NCI-H69 (cell line): ENCODE results near the gene MS4A4E.
"Not testable (repeated sequence)": the region's sequence is repeated elsewhere in the genome, so short reads cannot be mapped to it uniquely, and the experiment has no call there.

Experiments
- DNase-seq: peaks from one replicate; lab custom pipeline; 2025; lab: John Stamatoyannopoulos, UW

MS4A4E gene

DNA sequence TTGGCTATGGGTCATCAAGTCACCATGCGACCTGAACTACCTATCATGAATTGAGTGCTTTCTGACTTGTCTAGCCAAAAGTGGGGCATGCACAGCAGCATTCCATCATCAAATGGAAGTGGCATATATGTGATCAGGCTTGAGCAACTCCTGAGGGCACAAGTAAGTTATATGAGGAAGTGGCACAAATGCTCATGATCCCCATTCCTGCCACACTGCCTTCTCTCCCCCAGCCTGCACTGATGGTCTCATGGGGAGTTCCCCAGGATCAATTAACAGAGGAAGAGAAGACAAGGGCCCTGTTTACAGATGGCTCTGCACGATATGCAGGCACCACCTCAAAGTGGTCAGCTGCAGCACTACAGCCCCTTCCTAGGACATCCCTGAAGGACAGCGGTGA, 21.8 kb downstream of the MS4A4E start:
- no peak for DNase-seq

- no peak for DNase-seq
Measured at GRCh38 chr11:60214386-60214785, 28.6 kb downstream of the MS4A4E start.

DNA sequence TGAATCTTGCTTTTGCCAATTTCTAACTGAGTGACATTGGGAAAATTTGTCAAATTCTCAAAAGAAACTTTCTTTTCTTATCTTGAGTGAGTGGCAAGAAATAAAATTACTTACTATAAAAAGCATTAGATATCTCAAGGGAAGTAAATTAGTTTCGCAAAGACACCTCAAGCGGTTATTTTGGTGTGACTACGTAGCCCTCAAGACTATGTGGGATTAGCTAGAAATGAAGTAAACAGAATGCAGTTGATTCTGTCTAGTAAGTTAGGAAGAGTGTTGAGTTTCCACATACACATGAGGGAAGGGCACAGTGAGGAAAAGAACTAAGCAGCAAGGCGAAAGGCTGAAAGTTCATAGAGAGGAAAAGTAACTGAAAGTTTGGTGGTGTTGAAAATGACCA, 31.7 kb downstream of the MS4A4E start:
- DNase-seq = no peak

- DNase-seq = no peak
Measured at GRCh38 chr11:60209977-60210376, 33.0 kb downstream of the MS4A4E start.

- no peak for DNase-seq
Measured at GRCh38 chr11:60208951-60209350, 34.0 kb downstream of the MS4A4E start.

DNA sequence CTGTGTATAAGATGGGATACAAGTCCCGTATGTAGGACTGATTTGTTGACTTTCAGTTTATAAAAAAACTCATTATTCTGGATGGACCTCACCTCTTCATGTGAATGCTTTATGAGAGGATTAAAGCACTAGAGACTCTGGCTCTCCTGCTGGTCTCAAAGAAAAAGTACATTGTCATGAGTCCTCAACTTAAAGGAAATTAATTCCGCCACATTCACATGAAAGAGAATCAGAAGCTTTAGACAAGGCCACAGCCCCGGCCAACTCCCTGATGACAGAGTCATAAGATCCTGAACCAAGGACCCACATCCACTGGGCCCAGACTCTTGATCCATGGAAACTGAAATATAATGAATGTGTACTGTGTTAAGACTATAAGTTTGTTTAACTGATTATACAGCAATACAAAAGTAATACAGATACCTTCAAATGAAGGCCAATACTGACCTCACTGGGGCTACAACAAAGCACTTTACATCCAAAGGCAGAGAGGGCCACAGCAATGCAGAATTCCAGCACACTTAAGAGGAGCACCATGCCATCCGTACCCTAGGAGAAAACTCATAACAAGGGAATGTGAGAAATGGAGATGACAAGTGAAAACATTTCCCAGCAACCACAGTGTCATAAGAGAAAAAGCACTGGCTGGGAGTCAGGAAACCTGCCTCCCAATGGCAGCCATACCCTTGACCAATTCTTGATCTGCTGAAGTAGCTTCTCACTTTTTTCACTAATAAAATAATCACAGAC, 34.6 kb downstream of the MS4A4E start:
- no peak for DNase-seq

DNA sequence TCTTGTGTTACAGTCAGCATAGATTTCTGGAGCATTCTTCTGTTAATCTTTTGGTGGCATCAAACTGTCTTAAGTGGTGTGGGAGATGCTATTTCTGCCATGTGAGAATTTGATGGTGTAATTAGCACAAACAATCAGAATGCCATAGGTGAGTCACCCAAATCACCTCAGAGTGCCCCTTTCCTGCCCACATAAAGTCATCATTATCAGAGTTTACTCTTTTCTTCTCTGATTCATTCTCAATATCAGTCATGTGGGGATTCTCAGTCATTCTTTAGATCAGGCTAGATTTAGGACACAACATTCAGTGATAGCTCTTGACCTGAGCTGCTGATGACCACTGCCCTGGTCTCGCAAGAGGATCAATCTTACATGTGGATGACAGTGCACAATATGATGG, 36.3 kb downstream of the MS4A4E start:
- DNase-seq = no peak

GRCh38 chr11:60204922-60205321, 38.0 kb downstream of the MS4A4E start:
- DNase-seq = no peak

DNA sequence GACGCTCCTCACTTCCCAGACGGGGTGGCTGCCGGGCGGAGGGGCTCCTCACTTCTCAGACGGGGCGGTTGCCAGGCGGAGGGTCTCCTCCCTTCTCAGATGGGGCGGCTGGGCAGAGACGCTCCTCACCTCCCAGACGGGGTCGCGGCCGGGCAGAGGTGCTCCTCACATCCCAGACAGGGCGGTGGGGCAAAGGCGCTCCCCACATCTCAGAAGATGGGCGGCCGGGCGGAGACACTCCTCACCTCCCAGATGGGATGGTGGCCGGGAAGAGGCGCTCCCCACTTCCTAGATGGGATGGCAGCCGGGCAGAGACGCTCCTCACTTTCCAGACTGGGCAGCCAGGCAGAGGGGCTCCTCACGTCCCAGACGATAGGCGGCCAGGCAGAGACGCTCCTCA, 41.6 kb downstream of the MS4A4E start:
- not testable (repeated sequence) for DNase-seq

GRCh38 chr11:60197442-60197841, 45.5 kb downstream of the MS4A4E start:
- DNase-seq = no peak

DNA sequence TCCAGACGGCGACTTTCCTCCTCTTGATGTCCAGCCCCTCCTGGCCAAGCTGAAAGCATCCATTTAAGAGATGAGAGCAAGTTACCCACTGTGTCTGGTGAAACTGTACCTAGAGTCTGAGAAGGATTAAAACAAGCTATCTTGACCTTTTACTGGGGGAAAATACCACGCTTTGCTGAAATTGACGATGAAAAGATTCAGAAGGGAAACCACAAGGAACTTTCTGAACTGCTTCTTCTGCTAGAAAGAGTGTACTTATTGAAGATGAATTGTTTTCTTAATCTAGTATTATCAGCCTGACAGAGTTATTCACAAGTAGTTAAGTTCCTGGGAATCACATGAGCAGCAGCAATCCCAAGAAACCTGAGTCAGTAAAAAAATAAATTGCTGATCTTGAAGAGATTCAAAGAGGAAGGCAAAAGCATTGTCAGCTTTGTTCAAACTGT, 47.0 kb downstream of the MS4A4E start:
- DNase-seq = no peak

DNA sequence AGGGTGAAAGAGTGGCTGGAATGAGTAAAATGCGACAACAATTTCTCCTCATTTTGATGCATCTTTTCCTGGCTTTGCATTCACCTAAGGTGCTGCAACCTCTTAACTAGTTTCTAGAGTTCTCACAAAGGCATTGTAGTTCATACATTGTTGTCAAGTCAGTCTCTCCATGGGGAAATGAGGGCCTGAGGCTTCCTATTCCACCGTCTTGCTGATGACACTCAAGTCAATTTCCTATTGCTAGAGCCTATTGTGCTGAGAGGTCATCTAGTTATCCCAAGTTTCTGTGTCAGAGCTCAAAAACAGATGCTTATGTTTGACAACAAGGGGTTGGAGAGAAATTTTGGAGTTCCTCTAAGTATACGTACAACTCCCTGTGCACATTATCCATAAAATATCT, 48.4 kb downstream of the MS4A4E start:
- DNase-seq = no peak

DNA sequence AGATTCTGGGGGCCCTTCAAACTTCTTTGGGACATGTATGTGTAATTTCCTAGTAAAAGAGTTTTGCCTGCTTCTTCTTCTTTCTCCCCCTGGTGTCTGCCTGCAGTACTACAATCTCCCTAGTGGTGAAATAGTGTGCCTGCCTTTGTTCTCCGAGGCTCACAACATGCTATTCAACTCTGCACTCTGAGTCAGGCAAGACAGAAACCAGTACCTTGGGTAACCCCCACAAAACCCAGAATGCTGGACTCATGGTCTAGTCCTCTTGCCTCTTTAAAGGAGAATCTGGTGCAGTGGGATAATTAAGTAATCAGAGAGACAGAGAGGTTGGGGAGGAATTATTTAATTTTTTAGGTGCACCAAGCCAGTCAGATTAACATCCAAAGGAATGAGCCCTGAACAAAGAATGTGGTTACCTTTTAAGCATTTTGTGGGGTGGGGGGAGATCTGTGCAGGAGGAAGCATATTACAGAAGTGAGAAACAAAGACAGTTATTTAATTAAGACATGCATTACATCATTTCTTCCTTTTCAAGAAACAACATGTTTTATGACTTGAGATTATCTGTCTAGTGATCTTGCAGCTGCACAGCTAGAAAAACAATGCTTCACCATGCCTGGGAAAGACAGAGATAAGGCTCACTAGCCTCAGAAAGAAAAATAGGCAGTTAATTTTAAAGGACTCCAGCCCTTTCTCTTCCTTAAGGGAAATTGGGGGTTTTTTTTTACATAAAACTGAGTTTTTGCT, 49.1 kb downstream of the MS4A4E start:
- DNase-seq = peak; percentile 60

DNA sequence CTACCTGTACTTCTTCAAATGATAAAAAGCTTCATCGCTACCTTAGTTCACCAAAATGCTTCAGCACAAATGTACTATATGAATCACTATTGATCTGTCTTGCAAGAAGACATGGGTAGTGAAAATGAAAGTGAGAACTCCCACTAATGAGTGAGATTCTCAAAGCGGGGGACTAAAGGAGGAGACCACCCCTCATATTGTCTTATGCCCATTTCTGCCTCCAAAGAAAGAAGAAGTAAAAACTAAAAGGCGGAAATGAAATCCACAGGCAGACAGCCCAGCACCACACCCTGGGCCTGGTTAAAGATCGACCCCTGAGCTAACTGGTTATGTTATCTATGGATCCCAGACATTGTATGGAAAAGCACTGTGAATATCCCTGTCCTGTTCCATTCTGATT, 50.4 kb downstream of the MS4A4E start:
- DNase-seq = not testable (repeated sequence)

DNA sequence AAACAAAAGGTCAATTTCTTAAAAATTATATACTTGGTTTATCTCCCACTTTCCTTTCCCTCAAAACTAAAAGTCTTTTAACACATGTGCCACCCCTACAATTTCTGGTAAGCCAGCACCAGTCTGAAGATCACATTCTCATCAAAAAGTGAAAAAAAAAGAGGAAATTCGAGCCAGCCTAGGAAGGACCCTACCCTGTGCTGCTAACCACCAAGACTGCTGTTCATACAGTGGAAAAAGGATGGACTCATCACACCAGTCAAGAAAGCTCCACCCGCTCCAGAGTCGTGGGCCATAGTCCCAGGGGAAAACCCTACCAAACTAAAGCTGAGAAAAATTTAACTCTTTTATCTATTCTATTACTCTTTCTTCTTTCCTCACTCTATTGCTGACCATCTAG, 54.5 kb downstream of the MS4A4E start:
- not testable (repeated sequence) for DNase-seq

DNA sequence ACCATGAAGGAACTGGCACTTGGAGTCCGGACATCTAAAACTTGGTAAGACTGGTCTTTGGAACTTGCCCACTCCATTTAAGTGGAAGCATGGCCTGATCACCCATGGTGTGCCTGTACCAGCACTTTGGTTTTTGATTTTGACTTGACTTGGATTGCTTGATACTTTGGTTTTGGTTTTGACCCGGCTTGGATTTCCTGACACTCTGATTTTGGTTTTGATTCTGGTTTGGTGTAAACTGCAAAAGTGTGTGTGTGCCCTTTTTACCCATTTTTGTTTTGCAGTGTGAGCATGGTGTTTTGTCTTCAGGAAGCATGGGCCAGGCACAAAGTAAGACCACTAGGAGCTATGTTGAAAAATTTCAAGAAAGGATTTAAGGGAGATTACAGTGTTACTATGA, 56.8 kb downstream of the MS4A4E start:
- not testable (repeated sequence) for DNase-seq

DNA sequence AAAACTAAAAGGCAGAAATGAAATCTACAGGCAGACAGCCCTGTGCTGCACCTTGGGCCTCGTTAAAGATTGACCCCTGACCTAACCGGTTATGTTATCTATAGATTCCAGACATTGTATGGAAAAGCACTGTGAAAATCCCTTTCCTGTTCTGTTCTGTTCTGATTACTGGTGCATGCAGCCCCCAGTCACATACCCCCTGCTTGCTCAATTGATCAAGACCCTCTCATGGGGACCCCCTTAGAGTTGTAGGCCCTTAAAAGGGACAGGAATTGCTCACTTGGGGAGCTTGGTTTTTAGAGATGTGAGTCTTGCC, 57.5 kb downstream of the MS4A4E start:
- DNase-seq = not testable (repeated sequence)

DNA sequence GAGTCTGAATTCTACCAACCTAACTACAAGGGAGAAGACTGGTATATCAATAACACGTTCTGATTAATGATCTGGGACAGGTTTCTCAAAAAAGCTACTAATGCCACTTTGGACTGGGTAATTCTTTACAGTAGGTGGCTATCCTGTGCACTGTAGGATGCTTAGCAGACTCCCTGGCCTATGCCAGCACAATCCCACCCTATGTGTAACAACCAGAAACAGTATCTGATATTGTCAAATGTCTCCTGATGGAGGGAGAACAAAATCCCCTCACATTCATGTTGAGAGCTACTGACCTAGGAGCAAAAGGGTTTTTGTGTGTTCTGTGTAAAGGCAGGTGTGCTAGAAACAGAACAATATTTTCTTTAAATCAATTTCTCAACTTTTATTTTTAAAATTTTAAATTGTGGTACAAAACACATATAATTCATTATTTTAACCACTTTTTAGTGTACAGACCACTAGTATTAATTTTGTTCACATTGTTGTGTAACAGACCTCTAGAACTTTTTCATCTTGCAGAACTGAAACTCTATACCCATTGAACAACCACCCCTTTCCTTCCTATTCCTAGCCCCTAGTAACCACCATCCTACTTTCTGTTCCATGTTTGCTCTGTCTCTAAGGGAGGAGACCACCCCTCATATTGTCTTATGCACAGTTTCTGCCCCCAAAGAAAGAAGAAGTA, 58.0 kb downstream of the MS4A4E start:
- no peak for DNase-seq

DNA sequence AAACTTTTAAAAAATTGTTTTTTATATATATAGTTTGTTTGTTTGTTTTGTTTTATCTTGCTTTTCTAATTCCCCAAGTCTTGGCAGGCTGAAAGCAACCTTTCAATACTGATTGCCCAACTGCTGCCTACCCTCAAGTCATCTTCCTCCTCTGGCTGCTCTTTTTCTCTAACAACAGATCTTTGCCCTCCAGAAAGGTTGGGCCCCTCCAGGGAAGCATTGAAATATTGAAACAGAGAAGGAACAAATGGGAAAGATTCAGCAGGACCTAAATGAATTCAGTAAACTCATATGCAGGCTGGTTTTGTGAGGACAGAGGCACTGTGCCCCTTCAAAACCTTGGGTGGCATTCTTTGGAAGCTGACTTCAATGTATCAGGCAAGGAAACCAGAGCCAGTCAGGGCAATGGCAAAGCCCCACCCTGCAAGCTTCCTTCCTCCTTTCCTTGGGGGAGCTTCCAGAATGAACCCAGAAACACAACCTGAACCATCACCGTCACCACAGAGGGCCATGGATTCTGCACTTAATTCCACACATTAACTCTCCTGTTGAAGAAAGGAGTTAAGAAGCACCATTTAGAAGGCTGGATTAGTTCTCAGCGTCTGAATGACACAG, 59.2 kb downstream of the MS4A4E start:
- DNase-seq = no peak

DNA sequence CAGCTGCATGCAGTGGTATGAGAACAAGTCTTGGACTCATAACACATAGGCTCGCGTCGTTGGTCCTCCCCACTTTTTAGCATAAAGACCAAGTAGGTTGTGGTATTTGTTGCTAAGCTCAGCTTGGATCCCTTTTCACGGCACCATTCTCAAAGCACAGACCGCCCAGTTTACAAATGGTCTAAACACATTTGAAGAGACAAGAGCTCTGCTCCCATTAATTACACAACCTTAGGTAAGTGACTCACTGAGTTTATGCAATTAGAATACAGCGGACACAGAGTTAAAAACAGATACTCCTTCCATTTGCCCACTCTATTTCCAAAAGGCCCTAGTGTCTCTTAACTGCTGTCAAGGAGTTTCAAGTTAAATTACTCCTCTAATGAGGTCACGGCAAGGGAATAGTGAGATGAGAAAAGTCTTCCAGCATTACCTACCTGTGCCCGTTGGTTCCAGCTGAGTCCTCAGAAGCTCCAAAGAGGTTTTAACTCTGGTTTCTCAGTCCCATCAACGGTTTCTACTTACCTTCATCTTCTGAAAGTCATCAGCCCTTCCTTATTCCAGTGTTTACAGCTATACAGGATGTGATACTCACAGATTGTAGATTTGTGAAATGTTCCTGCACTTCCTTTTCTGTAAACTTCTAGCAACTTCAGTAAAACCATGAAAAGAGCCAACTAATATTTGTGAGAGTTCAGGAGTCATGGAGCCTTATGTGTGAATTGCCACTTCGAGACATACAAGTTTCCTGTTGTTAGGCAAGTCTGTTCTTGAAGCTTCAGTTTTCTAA, 60.2 kb downstream of the MS4A4E start, which contains the start of gene MS4A6A:
MS4A6A (minus strand) TSS at position 543 of the 790 bp plus-strand sequence. CDS start 1,356 bp downstream, outside the sequence.
- no peak for DNase-seq

GRCh38 chr11:60175860-60176275, 67.1 kb downstream of the MS4A4E start:
- DNase-seq = no peak

- no peak for DNase-seq
Measured at GRCh38 chr11:60172011-60172410, 70.9 kb downstream of the MS4A4E start.
